Neuronal stem cell (in vitro differentiated cells): ENCODE measurements around the gene TALDO1.

Source experiments
- DNase-seq: peaks from one replicate; pipeline ENCODE4 v3.0.0-alpha.2; 2013; ENCODE audit warnings: low spot score
- H2AFZ ChIP-seq: one replicate; pipeline ENCODE4 v1.6.1; 2013; ENCODE audit warnings: mild to moderate bottlenecking, low read length, inconsistent platforms
- H2AK5ac ChIP-seq: 2 replicates; pipeline ENCODE4 v1.6.1; 2013; ENCODE audit warnings: low read depth, mild to moderate bottlenecking, inconsistent platforms, low read length, moderate library complexity, mixed read lengths
- H2BK120ac ChIP-seq: 2 replicates; pipeline ENCODE4 v1.6.1; 2013; ENCODE audit warnings: low read depth, mild to moderate bottlenecking, inconsistent platforms, low read length, moderate library complexity, mixed read lengths
- H2BK12ac ChIP-seq: one replicate; pipeline ENCODE4 v1.6.1; 2013; ENCODE audit warnings: low read length, inconsistent platforms
- H2BK15ac ChIP-seq: 2 replicates; pipeline ENCODE4 v1.6.1; 2013; ENCODE audit warnings: mild to moderate bottlenecking, low read length, inconsistent platforms, mixed read lengths
- H2BK5ac ChIP-seq: one replicate; pipeline ENCODE4 v1.6.1; 2013; ENCODE audit warnings: inconsistent platforms, mild to moderate bottlenecking, low read length, moderate library complexity
- H3K14ac ChIP-seq: one replicate; pipeline ENCODE4 v1.6.1; 2013; ENCODE audit warnings: low read length, inconsistent platforms
- H3K18ac ChIP-seq: 2 replicates; pipeline ENCODE4 v1.6.1; 2013; ENCODE audit warnings: low read length, inconsistent platforms
- H3K23ac ChIP-seq: 2 replicates; pipeline ENCODE4 v1.6.1; 2013; ENCODE audit warnings: low read depth, mild to moderate bottlenecking, mixed read lengths, low read length, inconsistent platforms; ENCODE audit not compliant: poor library complexity
- H3K27ac ChIP-seq: replicated peaks from 3 replicates; pipeline ENCODE4 v1.5.1; 2013; ENCODE audit warnings: low read length, inconsistent platforms
- H3K27me3 ChIP-seq, 3 experiments: 2 replicates each; pipeline ENCODE4 v1.6.1; 2013; ENCODE audit warnings: low read length in 3 of 3, mild to moderate bottlenecking in 2 of 3, inconsistent platforms in 1 of 3, low read depth in 1 of 3, mixed read lengths in 1 of 3, moderate library complexity in 1 of 3; ENCODE audit not compliant: control insufficient read depth in 3 of 3, insufficient read depth in 3 of 3
- H3K36me3 ChIP-seq, 2 donors: replicated peaks in 1 of 2; 2 replicates each; pipeline ENCODE4 v1.6.1; 2013; ENCODE audit warnings: low read length in 2 of 2; ENCODE audit not compliant: control insufficient read depth in 2 of 2, insufficient read depth in 2 of 2
- H3K4ac ChIP-seq: 2 replicates; pipeline ENCODE4 v1.6.1; 2013; ENCODE audit warnings: inconsistent platforms, mild to moderate bottlenecking, low read length, moderate library complexity
- H3K4me1 ChIP-seq, 2 donors: 1 replicate in 1 of 2; 2 replicates in 1 of 2; pipeline ENCODE4 v1.6.1; 2013; ENCODE audit warnings: low read length in 2 of 2, low read depth in 1 of 2; ENCODE audit not compliant: control insufficient read depth in 2 of 2, insufficient read depth in 1 of 2
- H3K4me2 ChIP-seq: one replicate; pipeline ENCODE4 v1.6.1; 2013; ENCODE audit warnings: mild to moderate bottlenecking, low read length, inconsistent platforms; ENCODE audit not compliant: insufficient read depth, poor library complexity, severe bottlenecking
- H3K4me3 ChIP-seq, 2 donors: 2 replicates each; pipeline ENCODE4 v1.5.1; 2013; ENCODE audit warnings: low read length in 2 of 2, mild to moderate bottlenecking in 2 of 2, inconsistent platforms in 1 of 2, moderate library complexity in 1 of 2
- H3K79me1 ChIP-seq: one replicate; pipeline ENCODE4 v1.6.1; 2013; ENCODE audit warnings: low read depth, mild to moderate bottlenecking, inconsistent platforms, low read length, moderate library complexity
- H3K9ac ChIP-seq: one replicate; pipeline ENCODE4 v1.6.1; 2013; ENCODE audit warnings: mild to moderate bottlenecking, low read depth, low read length, inconsistent platforms; ENCODE audit not compliant: poor library complexity
- H3K9me3 ChIP-seq, 2 donors: replicated peaks in 1 of 2; 2 replicates each; pipeline versions ENCODE3 to v1.6.1; 2013; ENCODE audit warnings: low read length in 2 of 2, mild to moderate bottlenecking in 2 of 2, inconsistent platforms in 1 of 2, low read depth in 1 of 2, mixed read lengths in 1 of 2, moderate library complexity in 1 of 2; ENCODE audit not compliant: control insufficient read depth in 2 of 2, insufficient read depth in 1 of 2
- H4K8ac ChIP-seq: one replicate; pipeline ENCODE4 v1.6.1; 2013; ENCODE audit warnings: low read depth, mild to moderate bottlenecking, inconsistent platforms, low read length, moderate library complexity
- H4K91ac ChIP-seq: one replicate; pipeline ENCODE4 v1.6.1; 2013; ENCODE audit warnings: low read length, low read depth, mild to moderate bottlenecking, inconsistent platforms; ENCODE audit not compliant: poor library complexity
- WGBS, 2 donors: extraction: QIAGEN DNeasy Blood & Tissue Kit; methylation state at CpG; one replicate each; pipeline ENCODE4 v1.1.7; 2013; ENCODE audit warnings: missing lambda C conversion rate in 2 of 2, mixed read lengths in 1 of 2; ENCODE audit not compliant: insufficient read length in 2 of 2, insufficient replicate concordance in 1 of 2; ENCODE audit errors: extremely low coverage in 2 of 2; 5-methylcytosine and 5-hydroxymethylcytosine counted together

TALDO1 gene

GRCh38 chr11:767238-767637, 20.0 kb downstream of the TALDO1 start:
- Histone ChIP-seq H4K91ac (no peak overlapping the region), H2BK15ac (no peak overlapping the region), H3K4me2 (no peak overlapping the region), H2BK12ac (no peak overlapping the region), H2AFZ (no peak overlapping the region), H3K23ac (no peak overlapping the region), H3K9ac (no peak overlapping the region), H2AK5ac (no peak overlapping the region), H3K79me1 (peaks cover 8% of the 10 kb centered on the region), H2BK120ac (no peak overlapping the region), H3K14ac (no peak overlapping the region), H3K27me3 (no peaks in the 10 kb centered on the region), H3K27ac (no peak overlapping the region), H3K18ac (no peak overlapping the region), H4K8ac (no peak overlapping the region), H3K4ac (no peak overlapping the region), H2BK5ac (no peak overlapping the region), H3K4me1 (peaks cover 0 to 2% of the 10 kb centered on the region in 2 donors), H3K4me3 (no peak overlapping the region), H3K9me3 (no peaks in the 10 kb centered on the region), H3K36me3 (peaks cover 38 to 81% of the 10 kb centered on the region in 2 donors)
- WGBS, 2 donors, result no CpG with 5 or more reads among the region's 11 CpGs
- no peak for DNase-seq

GRCh38 chr11:769887-770641, 22.8 kb downstream of the TALDO1 start:
- Histone ChIP-seq H3K9ac (no peak overlapping the region), H3K27ac (no peak overlapping the region), H3K4me2 (no peak overlapping the region), H3K79me1 (peaks cover 18% of the 10 kb centered on the region), H2BK12ac (no peak overlapping the region), H3K18ac (no peak overlapping the region), H3K23ac (no peak overlapping the region), H3K4me3 (no peak overlapping the region), H2AK5ac (no peak overlapping the region), H4K8ac (no peak overlapping the region), H4K91ac (no peak overlapping the region), H3K27me3 (no peaks in the 10 kb centered on the region), H3K36me3 (peaks cover 23 to 80% of the 10 kb centered on the region in 2 donors), H2BK5ac (no peak overlapping the region), H2BK15ac (no peak overlapping the region), H2AFZ (no peak overlapping the region), H3K14ac (no peak overlapping the region), H3K9me3 (no peaks in the 10 kb centered on the region), H3K4me1 (peaks cover 0 to 2% of the 10 kb centered on the region in 2 donors), H3K4ac (no peak overlapping the region), H2BK120ac (no peak overlapping the region)
- no peak for DNase-seq
- WGBS, 2 donors, result no CpG with 5 or more reads among the region's 23 CpGs

DNA sequence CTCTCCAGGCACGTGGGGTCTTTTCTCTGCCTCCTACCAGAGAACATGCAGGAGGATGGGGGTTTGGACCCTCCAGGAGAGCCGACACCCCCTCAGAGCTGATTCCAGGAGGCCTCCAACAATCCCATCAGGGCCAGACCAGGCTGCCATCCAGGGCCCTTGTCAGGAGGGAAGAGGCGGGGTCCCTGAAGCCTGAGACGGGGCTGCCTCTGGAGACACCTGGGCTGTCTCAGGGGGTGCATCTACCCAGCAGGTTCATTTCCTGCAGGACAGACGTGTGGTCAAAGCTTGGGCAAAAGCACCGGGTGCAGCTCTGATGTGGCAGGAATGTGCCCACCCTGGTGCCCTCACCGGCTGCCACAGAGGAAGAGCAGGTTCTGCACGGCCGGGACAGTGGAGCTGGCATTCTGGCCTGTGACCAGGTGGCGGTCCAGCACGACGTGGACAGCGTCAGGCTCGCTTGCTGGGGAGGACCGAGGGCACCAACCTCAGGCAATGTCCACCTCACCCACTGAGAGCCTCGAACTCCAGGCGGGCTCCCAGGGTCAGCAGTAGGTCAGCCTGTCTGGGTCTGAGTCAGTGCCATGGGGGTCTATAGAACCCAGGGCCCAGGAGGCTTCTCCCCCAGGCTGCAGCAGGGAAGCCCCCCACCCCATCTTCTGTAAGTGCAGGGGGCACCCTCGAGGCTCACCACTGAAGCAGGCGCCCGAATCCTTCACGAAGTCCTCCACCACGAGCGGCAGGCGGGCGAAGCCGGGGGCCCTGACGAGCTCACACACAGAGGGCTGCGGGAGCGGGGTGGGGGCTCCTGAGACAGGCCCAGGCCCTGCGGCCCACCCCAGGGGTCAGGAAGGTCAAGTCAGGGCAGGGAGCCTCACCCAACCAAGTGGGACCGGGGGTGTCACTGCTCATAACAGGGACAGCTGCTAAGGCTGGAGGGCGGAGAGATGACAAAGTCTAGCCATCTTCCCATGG, 23.7 kb downstream of the TALDO1 start:
- Histone ChIP-seq H3K4me2 (no peak overlapping the region), H2BK120ac (no peak overlapping the region), H3K14ac (no peak overlapping the region), H3K27ac (no peak overlapping the region), H2AFZ (no peak overlapping the region), H4K91ac (no peak overlapping the region), H3K9ac (peak overlapping the region; percentile 77), H3K4ac (no peak overlapping the region), H2BK5ac (no peak overlapping the region), H3K4me3 (no peak overlapping the region), H3K18ac (peak overlapping the region; percentile 57), H3K79me1 (peaks cover 18% of the 10 kb centered on the region), H2BK15ac (no peak overlapping the region), H2BK12ac (peak overlapping the region; percentile 41), H3K4me1 (peaks cover 2 to 3% of the 10 kb centered on the region in 2 donors), H2AK5ac (no peak overlapping the region), H3K36me3 (peaks cover 21 to 77% of the 10 kb centered on the region in 2 donors), H4K8ac (no peak overlapping the region), H3K23ac (peak overlapping the region; percentile 55), H3K27me3 (no peaks in the 10 kb centered on the region), H3K9me3 (no peaks in the 10 kb centered on the region)
- DNase-seq, result no peak
- WGBS, 2 donors, result no CpG with 5 or more reads among the region's 32 CpGs
